ENCODE measurements around the gene GPR39. TPM values are rescaled to one million over a fixed set of nuclear protein-coding genes. Genes with fewer than 3 reads are reported as not detected.

The GPR39 gene
- total RNA-seq (0.20 TPM in 1 of 2 replicates, not detected in the other), polyA plus RNA-seq (0.03 and 0.05 TPM in 2 replicates), polyA minus RNA-seq (0.23 TPM in 1 of 2 replicates, not detected in the other), Bru-seq, nascent RNA (percentile 12 among the genes with signal in this experiment), BruChase-seq, experiment 1, labeled RNA remaining after a 6-hour chase (percentile 11 among the genes with signal in this experiment), BruChase-seq, experiment 2, labeled RNA remaining after a 2-hour chase (percentile 11 among the genes with signal in this experiment)
- polyA plus RNA-seq (2011; cell fraction: cytosol; rRNA removed): 0.04 and 0.14 TPM in 2 replicates
- 0.04 and 0.13 TPM in 2 replicates for polyA plus RNA-seq (2011; cell fraction: nucleus; rRNA removed)
- 0.13 TPM in 1 of 2 replicates, not detected in the other for polyA plus RNA-seq (2012)
- polyA minus RNA-seq (2011; cell fraction: cytosol; rRNA and poly(A)+ RNA removed): 2.6 TPM
- 0.48 and 1.4 TPM in 2 replicates for polyA minus RNA-seq (2011; cell fraction: nucleus; rRNA and poly(A)+ RNA removed)
- long read RNA-seq: 0 reads

DNA sequence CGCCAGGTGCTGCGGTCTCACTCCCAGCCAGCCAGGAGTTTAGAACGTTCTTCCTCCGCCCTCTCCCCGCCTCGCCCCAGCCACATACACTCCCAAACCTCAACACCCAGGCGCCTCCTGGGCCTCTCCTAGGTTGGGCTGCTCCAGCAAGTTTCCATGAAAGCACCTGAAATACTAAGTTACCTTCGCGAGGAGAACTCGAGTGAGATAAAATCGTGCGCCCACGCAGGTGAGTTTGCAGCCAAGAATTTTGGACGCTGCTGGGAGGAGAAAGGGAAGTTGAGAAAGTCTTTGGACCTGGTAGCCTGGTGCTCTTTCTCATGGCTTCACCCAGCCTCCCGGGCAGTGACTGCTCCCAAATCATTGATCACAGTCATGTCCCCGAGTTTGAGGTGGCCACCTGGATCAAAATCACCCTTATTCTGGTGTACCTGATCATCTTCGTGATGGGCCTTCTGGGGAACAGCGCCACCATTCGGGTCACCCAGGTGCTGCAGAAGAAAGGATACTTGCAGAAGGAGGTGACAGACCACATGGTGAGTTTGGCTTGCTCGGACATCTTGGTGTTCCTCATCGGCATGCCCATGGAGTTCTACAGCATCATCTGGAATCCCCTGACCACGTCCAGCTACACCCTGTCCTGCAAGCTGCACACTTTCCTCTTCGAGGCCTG lies at the start of gene GPR39:
Gene GPR39 (plus strand): TSS at position 83 of the 673 bp plus-strand sequence.
- ChIA-PET CTCF (interaction anchor here (1.4 to 1.8 kb wide), 2 partner anchors 32 to 68 kb away, joined by 5 to 6 read pairs; no protein-coding TSS in a partner anchor), POLR2A (no interaction called here)
- H3K4me3 ChIP-seq (replicated peaks in 1 of 3; ENCODE audit: insufficient read depth in 1 of 3, low read depth in 1 of 3, low read length in 3 of 3): peak within 1 kb of the TSS; percentile 10 to 50 (median 37)
- no peak for DNase-seq (ENCODE audit: low read depth, low spot score)
- intact Hi-C loops (cut with micrococcal nuclease): no loop called here
- no peaks in the 10 kb centered on the region for H3K79me2 ChIP-seq (ENCODE audit: control insufficient read depth, insufficient read depth, low read length)
- dilution Hi-C loops (cut with MboI; ENCODE audit: extremely low pct_ligation_motif_present, low sequenced_read_pairs): no loop called here
- no peaks in the 10 kb centered on the region for H3K9me1 ChIP-seq (replicated peaks; ENCODE audit: control insufficient read depth, extremely low read depth, insufficient read depth, low read length)
- H3K9ac ChIP-seq (replicated peaks; ENCODE audit: extremely low read depth, insufficient read depth, low read length): no peak within 1 kb of the TSS
- H3K27ac ChIP-seq (ENCODE audit: insufficient read depth, low read depth, low read length): no peak within 1 kb of the TSS
- H3K9me3 ChIP-seq (replicated peaks; ENCODE audit: control insufficient read depth, insufficient read depth, low read length): no peaks in the 10 kb centered on the region
- H2AFZ ChIP-seq (ENCODE audit: low read depth, low read length): peak within 1 kb of the TSS; percentile 82
- no peaks in the 10 kb centered on the region for H4K20me1 ChIP-seq (replicated peaks; ENCODE audit: control insufficient read depth, extremely low read depth, insufficient read depth, low read length)
- no peaks in the 10 kb centered on the region for H3K36me3 ChIP-seq (ENCODE audit: control insufficient read depth in 2 of 2, extremely low read depth in 1 of 2, insufficient read depth in 2 of 2, low read length in 2 of 2)
- peak within 1 kb of the TSS; percentile 67 for H3K4me2 ChIP-seq (ENCODE audit: insufficient read depth, low read length)
- BruUV-seq (replicated peaks): no TSS peak
- no peak for FAIRE-seq
- TF ChIP-seq GATA2 (IDR thresholded peaks at IDR 0.05; ENCODE audit: insufficient read depth, insufficient read length, low read depth, low read length) (no peak), JUN (IDR thresholded peaks at IDR 0.05; ENCODE audit: borderline replicate concordance, insufficient read depth, insufficient read length, low read depth) (no peak)
- H3K4me1 ChIP-seq (ENCODE audit: control insufficient read depth, extremely low read depth, insufficient read depth, low read length): peaks cover 5% of the 10 kb centered on the region
- no peaks in the 10 kb centered on the region for H3K27me3 ChIP-seq (ENCODE audit: control insufficient read depth in 2 of 2, insufficient read depth in 2 of 2, low read length in 2 of 2)

DNA sequence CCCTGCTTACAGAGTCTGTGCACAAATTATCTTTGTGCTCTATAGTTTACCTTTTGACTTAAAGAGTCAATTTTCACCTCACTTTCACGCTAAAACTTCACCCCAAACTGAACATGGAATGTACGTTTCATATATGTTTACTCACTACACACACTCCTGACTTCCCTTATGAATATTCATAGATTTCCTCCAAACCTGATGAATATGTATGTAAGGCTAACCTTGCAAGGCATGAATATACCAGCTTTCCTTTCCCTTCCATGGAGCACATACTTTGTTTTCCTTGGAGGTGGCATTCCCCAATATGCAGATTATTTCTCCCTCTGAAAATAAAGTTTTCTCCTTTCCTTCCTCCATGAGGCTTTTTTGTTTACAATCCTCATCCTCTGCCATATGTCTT lies 48.4 kb upstream of the GPR39 start:
- DNase-seq (ENCODE audit: low read depth, low spot score) (no peak), FAIRE-seq (no peak)
- Histone ChIP-seq H2AFZ (ENCODE audit: low read depth, low read length) (no peak overlapping the region), H3K4me3 (replicated peaks in 1 of 3; ENCODE audit: insufficient read depth in 1 of 3, low read depth in 1 of 3, low read length in 3 of 3) (no peak overlapping the region), H3K9me1 (replicated peaks; ENCODE audit: control insufficient read depth, extremely low read depth, insufficient read depth, low read length) (no peaks in the 10 kb centered on the region), H3K4me1 (ENCODE audit: control insufficient read depth, extremely low read depth, insufficient read depth, low read length) (no peaks in the 10 kb centered on the region), H3K79me2 (ENCODE audit: control insufficient read depth, insufficient read depth, low read length) (no peaks in the 10 kb centered on the region), H3K27me3 (ENCODE audit: control insufficient read depth in 2 of 2, insufficient read depth in 2 of 2, low read length in 2 of 2) (no peaks in the 10 kb centered on the region), H3K9ac (replicated peaks; ENCODE audit: extremely low read depth, insufficient read depth, low read length) (no peak overlapping the region), H3K9me3 (replicated peaks; ENCODE audit: control insufficient read depth, insufficient read depth, low read length) (no peaks in the 10 kb centered on the region), H3K27ac (ENCODE audit: insufficient read depth, low read depth, low read length) (no peak overlapping the region), H3K4me2 (ENCODE audit: insufficient read depth, low read length) (no peak overlapping the region), H4K20me1 (replicated peaks; ENCODE audit: control insufficient read depth, extremely low read depth, insufficient read depth, low read length) (no peaks in the 10 kb centered on the region), H3K36me3 (ENCODE audit: control insufficient read depth in 2 of 2, extremely low read depth in 1 of 2, insufficient read depth in 2 of 2, low read length in 2 of 2) (no peaks in the 10 kb centered on the region)
- ChIA-PET POLR2A (no interaction called here), CTCF (no interaction called here)
- no TSS peak for BruUV-seq (replicated peaks)
- intact Hi-C loops (cut with micrococcal nuclease): no loop called here
- dilution Hi-C loops (cut with MboI; ENCODE audit: extremely low pct_ligation_motif_present, low sequenced_read_pairs): no loop called here
- TF ChIP-seq POLR2AphosphoS5 (IDR thresholded peaks at IDR 0.05; ENCODE audit: insufficient read depth, low read depth, low read length): no peak
- no peak for TF ChIP-seq MYC (IDR thresholded peaks at IDR 0.05; ENCODE audit: low read depth, low read length)
- TF ChIP-seq EZH2 (IDR thresholded peaks at IDR 0.05; ENCODE audit: borderline replicate concordance, low read depth, low read length, severe bottlenecking): no peak
- TF ChIP-seq, protein P1, sequence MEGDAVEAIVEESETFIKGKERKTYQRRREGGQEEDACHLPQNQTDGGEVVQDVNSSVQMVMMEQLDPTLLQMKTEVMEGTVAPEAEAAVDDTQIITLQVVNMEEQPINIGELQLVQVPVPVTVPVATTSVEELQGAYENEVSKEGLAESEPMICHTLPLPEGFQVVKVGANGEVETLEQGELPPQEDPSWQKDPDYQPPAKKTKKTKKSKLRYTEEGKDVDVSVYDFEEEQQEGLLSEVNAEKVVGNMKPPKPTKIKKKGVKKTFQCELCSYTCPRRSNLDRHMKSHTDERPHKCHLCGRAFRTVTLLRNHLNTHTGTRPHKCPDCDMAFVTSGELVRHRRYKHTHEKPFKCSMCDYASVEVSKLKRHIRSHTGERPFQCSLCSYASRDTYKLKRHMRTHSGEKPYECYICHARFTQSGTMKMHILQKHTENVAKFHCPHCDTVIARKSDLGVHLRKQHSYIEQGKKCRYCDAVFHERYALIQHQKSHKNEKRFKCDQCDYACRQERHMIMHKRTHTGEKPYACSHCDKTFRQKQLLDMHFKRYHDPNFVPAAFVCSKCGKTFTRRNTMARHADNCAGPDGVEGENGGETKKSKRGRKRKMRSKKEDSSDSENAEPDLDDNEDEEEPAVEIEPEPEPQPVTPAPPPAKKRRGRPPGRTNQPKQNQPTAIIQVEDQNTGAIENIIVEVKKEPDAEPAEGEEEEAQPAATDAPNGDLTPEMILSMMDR (IDR thresholded peaks at IDR 0.05; ENCODE audit: extremely low read depth in 1 of 2, insufficient read depth in 1 of 2, low read depth in 1 of 2, low read length in 2 of 2): no peak
- TF ChIP-seq POLR2A (IDR thresholded peaks at IDR 0.05; ENCODE audit: low read depth, low read length): no peak
- TF ChIP-seq, protein P2, sequence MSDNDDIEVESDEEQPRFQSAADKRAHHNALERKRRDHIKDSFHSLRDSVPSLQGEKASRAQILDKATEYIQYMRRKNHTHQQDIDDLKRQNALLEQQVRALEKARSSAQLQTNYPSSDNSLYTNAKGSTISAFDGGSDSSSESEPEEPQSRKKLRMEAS (IDR thresholded peaks at IDR 0.05; ENCODE audit: insufficient read depth, insufficient read length): no peak
- TF ChIP-seq GATA2 (IDR thresholded peaks at IDR 0.05; ENCODE audit: insufficient read depth, insufficient read length, low read depth, low read length): no peak
- TF ChIP-seq FOS (IDR thresholded peaks at IDR 0.05; ENCODE audit: borderline replicate concordance, insufficient read depth, low read length): no peak
- no peak for TF ChIP-seq JUN (IDR thresholded peaks at IDR 0.05; ENCODE audit: borderline replicate concordance, insufficient read depth, insufficient read length, low read depth)
